ENCODE measurements around the gene NCKAP5. TPM values are rescaled to one million over a fixed set of nuclear protein-coding genes. Genes with fewer than 3 reads are reported as not detected.

NCKAP5 gene
- total RNA-seq, 2 donors from 2014 or later, result 2.0 to 7.1 TPM

DNA sequence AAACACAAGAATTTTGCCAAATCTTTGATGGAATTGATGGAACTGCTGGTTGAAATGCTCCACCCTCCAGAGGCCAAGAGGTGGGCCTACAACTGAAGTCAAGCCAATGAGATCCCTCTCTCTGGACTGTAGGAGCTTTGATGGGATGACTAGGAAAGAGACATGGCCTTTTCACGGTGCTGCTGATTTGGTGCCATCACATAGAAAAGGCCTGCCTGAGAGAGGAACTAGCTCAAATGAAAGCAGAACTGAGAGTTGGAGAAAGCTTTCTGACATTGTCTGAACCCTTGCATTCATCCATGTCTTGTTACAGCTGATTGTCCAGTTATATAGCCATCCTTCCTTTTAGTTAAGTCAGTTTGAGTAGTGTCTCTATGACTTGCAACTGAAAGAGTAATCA is 614.5 kb downstream of the NCKAP5 start:
- Histone ChIP-seq H3K36me3 (no peaks in the 10 kb centered on the region), H3K27me3 (replicated peaks; ENCODE audit: insufficient read depth) (no peaks in the 10 kb centered on the region), H3K4me1 (replicated peaks) (no peaks in the 10 kb centered on the region), H3K27ac (no peak overlapping the region), H3K9me3 (no peaks in the 10 kb centered on the region), H3K4me3 (no peak overlapping the region)
- intact Hi-C loops (cut with DNase I), result no loop called here
- no peak for TF ChIP-seq POLR2A (IDR thresholded peaks at IDR 0.05)
- TF ChIP-seq, protein P1, sequence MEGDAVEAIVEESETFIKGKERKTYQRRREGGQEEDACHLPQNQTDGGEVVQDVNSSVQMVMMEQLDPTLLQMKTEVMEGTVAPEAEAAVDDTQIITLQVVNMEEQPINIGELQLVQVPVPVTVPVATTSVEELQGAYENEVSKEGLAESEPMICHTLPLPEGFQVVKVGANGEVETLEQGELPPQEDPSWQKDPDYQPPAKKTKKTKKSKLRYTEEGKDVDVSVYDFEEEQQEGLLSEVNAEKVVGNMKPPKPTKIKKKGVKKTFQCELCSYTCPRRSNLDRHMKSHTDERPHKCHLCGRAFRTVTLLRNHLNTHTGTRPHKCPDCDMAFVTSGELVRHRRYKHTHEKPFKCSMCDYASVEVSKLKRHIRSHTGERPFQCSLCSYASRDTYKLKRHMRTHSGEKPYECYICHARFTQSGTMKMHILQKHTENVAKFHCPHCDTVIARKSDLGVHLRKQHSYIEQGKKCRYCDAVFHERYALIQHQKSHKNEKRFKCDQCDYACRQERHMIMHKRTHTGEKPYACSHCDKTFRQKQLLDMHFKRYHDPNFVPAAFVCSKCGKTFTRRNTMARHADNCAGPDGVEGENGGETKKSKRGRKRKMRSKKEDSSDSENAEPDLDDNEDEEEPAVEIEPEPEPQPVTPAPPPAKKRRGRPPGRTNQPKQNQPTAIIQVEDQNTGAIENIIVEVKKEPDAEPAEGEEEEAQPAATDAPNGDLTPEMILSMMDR (IDR thresholded peaks at IDR 0.05), result no peak
- no peak for TF ChIP-seq POLR2AphosphoS5 (IDR thresholded peaks at IDR 0.05)
- 90% methylated on average over 1 of the region's 1 CpG for WGBS
- no peak for DNase-seq (ENCODE audit: low spot score)

DNA sequence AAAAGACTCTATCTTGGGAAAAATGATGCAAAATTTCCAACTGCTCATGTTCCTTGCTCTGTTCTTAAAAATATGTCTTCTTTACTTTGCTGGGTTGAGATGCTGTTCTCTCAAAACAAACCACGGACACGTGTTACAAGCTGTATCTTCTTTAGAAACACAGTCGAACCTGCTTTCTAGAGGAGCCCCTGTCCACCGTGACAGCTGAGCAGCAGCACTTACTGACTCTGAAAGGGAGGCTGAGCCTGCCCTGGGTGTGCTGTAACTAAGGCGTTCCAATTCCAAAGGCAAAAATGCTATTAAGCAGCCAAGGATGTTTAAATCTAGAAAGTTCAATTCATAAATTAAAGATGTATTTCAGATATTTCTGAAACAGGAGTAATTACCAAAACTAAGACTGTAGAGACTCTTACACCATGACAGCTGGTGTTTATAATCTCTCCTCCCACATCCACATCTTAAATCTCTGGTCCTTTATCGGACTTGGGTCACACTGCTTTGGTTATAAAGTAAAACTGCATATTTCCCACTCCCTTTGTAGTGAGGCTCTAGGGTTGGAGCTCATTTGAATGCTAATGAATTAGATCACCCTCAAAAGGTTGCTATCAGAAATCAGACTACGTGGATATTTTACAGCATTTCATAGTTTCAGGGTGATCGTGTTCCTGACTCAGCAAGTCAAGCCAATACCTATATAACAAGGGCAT is 617.1 kb downstream of the NCKAP5 start:
- Histone ChIP-seq H3K36me3 (no peaks in the 10 kb centered on the region), H3K27me3 (replicated peaks; ENCODE audit: insufficient read depth) (no peaks in the 10 kb centered on the region), H3K4me3 (no peak overlapping the region), H3K4me1 (replicated peaks) (no peaks in the 10 kb centered on the region), H3K9me3 (no peaks in the 10 kb centered on the region), H3K27ac (no peak overlapping the region)
- intact Hi-C loops (cut with DNase I), result no loop called here
- WGBS, result 25% methylated on average over 8 of the region's 8 CpGs
- no peak for DNase-seq (ENCODE audit: low spot score)
- TF ChIP-seq POLR2AphosphoS5 (IDR thresholded peaks at IDR 0.05), result no peak
- TF ChIP-seq, protein P1 (IDR thresholded peaks at IDR 0.05), result no peak
- no peak for TF ChIP-seq POLR2A (IDR thresholded peaks at IDR 0.05)

DNA sequence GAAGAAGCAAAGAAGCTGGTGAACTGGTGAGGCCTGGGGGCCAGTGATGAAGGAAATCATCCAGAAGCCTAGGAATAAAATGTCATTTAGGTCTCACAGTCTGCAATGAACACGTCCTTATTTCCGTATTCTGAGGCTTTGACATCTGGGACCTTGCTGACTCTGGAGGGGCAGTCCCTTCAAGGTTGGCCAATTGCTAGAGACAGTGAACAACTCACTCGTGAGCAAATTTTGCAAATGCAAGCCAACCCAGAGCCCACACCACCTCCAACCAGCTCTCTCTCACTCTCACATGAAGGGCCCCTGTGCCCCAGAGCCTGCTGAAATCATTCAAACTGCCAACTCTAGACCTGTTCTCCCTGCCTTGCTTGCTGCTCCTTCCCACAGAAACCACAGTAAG is 619.2 kb downstream of the NCKAP5 start:
- 76% methylated on average over 3 of the region's 3 CpGs for WGBS
- TF ChIP-seq POLR2AphosphoS5 (IDR thresholded peaks at IDR 0.05) (no peak), POLR2A (IDR thresholded peaks at IDR 0.05) (no peak)
- TF ChIP-seq, protein P1 (IDR thresholded peaks at IDR 0.05), result no peak
- Histone ChIP-seq H3K4me1 (replicated peaks) (no peaks in the 10 kb centered on the region), H3K4me3 (no peak overlapping the region), H3K27me3 (replicated peaks; ENCODE audit: insufficient read depth) (no peaks in the 10 kb centered on the region), H3K27ac (no peak overlapping the region), H3K36me3 (no peaks in the 10 kb centered on the region), H3K9me3 (no peaks in the 10 kb centered on the region)
- intact Hi-C loops (cut with DNase I), result no loop called here
- no peak for DNase-seq (ENCODE audit: low spot score)

DNA sequence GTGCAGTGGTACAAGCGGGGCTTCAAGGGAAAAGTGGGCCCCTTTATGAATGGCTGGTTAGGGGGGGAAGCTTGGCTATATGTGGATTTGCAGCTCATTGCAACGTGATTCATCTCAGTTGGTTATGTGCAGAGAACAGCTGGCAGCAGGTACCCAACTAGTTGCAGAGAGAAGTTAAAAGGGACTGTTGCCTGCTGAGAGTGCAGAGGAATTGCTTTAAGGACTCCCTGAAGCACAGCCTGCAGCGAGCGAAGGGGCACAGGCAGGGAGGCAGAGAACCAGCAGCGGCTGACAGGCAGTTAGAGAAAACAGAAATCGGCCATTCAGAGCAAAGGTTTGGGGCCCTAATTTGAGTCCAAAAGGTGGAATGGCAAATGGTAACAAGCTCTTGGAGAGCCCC is 620.1 kb downstream of the NCKAP5 start:
- H3K36me3 ChIP-seq, result no peaks in the 10 kb centered on the region
- H3K4me3 ChIP-seq, result no peak overlapping the region
- WGBS, result 78% methylated on average over 6 of the region's 6 CpGs
- DNase-seq (ENCODE audit: low spot score), result no peak
- no peaks in the 10 kb centered on the region for H3K4me1 ChIP-seq (replicated peaks)
- H3K27me3 ChIP-seq (replicated peaks; ENCODE audit: insufficient read depth), result no peaks in the 10 kb centered on the region
- H3K27ac ChIP-seq, result no peak overlapping the region
- TF ChIP-seq, protein P1 (IDR thresholded peaks at IDR 0.05), result no peak
- TF ChIP-seq POLR2AphosphoS5 (IDR thresholded peaks at IDR 0.05), result no peak
- TF ChIP-seq POLR2A (IDR thresholded peaks at IDR 0.05), result no peak
- H3K9me3 ChIP-seq, result no peaks in the 10 kb centered on the region
- intact Hi-C loops (cut with DNase I), result no loop called here

DNA sequence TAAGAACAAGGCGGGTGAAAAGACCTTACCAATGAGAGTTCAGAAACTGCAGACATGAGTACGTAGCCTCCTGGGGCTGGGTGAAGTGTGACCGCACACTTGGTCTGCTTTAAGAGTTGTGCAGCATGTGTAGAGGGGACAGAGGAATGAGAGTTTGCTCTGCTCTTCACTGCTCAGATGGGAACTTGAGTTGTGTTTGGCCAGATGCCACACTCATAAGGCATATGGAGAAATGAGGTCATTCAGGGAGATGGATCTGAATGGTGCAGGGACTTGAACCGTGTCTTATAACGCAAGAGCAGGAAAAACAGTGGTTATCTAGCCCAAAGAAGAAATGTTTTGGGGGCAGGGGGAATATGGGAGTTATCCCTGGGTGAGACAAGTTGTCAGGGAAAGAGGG is 624.4 kb downstream of the NCKAP5 start:
- DNase-seq (ENCODE audit: low spot score), result no peak
- H3K4me1 ChIP-seq (replicated peaks), result no peaks in the 10 kb centered on the region
- TF ChIP-seq, protein P1 (IDR thresholded peaks at IDR 0.05), result no peak
- TF ChIP-seq POLR2A (IDR thresholded peaks at IDR 0.05) (no peak), POLR2AphosphoS5 (IDR thresholded peaks at IDR 0.05) (no peak)
- H3K27me3 ChIP-seq (replicated peaks; ENCODE audit: insufficient read depth), result no peaks in the 10 kb centered on the region
- no peak overlapping the region for H3K4me3 ChIP-seq
- intact Hi-C loops (cut with DNase I), result no loop called here
- 91% methylated on average over 5 of the region's 5 CpGs for WGBS
- H3K36me3 ChIP-seq, result no peaks in the 10 kb centered on the region
- no peak overlapping the region for H3K27ac ChIP-seq
- no peaks in the 10 kb centered on the region for H3K9me3 ChIP-seq

Measured in prostate gland (tissue), 2 donors.